Measurements from ENCODE around the gene LALBA. TPM values are rescaled to one million over a fixed set of nuclear protein-coding genes. Genes with fewer than 3 reads are reported as not detected.

The LALBA gene
- total RNA-seq, 1 donor = not detected

DNA sequence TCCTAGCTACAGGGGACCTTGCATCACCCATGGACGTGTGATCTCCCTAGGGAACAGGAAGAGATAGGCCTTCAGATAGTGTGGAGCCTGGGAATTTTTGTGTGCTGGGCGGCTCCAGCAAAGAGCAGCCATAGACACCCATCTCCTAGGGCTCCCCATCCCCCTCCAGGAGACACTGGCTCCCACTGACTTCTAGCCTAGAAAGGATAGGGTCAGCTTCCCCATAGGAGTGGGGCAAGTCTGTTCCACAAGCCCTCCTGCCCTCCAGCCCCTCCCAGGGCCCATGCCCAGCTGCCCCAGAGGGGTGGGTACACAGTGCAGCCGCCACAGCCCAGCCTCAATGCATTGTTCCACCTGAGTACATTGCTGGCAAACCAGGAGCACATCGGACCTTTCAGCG is 16.5 kb upstream of the LALBA start:
- Histone ChIP-seq H3K9me3 (ENCODE audit: low read depth, low read length) (no peaks in the 10 kb centered on the region), H3K4me3 (ENCODE audit: insufficient read depth, low read length) (no peak overlapping the region), H4K20me1 (ENCODE audit: insufficient read depth, low read length) (no peaks in the 10 kb centered on the region), H3K27ac (ENCODE audit: low read depth, low read length) (no peak overlapping the region), H3K4me2 (ENCODE audit: insufficient read depth, low read length) (no peak overlapping the region), H2AFZ (ENCODE audit: low read length) (no peak overlapping the region), H3K4me1 (ENCODE audit: insufficient read depth, low read length) (no peaks in the 10 kb centered on the region), H3K79me2 (ENCODE audit: insufficient read depth, low read length) (no peaks in the 10 kb centered on the region), H3K27me3 (ENCODE audit: insufficient read depth, low read length) (no peaks in the 10 kb centered on the region), H3K36me3 (ENCODE audit: insufficient read depth, low read length) (no peaks in the 10 kb centered on the region)
- TF ChIP-seq, protein P1, sequence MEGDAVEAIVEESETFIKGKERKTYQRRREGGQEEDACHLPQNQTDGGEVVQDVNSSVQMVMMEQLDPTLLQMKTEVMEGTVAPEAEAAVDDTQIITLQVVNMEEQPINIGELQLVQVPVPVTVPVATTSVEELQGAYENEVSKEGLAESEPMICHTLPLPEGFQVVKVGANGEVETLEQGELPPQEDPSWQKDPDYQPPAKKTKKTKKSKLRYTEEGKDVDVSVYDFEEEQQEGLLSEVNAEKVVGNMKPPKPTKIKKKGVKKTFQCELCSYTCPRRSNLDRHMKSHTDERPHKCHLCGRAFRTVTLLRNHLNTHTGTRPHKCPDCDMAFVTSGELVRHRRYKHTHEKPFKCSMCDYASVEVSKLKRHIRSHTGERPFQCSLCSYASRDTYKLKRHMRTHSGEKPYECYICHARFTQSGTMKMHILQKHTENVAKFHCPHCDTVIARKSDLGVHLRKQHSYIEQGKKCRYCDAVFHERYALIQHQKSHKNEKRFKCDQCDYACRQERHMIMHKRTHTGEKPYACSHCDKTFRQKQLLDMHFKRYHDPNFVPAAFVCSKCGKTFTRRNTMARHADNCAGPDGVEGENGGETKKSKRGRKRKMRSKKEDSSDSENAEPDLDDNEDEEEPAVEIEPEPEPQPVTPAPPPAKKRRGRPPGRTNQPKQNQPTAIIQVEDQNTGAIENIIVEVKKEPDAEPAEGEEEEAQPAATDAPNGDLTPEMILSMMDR (IDR thresholded peaks at IDR 0.05; ENCODE audit: extremely low read depth, low read depth, low read length) = no peak
- DNase-seq (ENCODE audit: insufficient read length, low spot score, missing footprints) = no peak

DNA sequence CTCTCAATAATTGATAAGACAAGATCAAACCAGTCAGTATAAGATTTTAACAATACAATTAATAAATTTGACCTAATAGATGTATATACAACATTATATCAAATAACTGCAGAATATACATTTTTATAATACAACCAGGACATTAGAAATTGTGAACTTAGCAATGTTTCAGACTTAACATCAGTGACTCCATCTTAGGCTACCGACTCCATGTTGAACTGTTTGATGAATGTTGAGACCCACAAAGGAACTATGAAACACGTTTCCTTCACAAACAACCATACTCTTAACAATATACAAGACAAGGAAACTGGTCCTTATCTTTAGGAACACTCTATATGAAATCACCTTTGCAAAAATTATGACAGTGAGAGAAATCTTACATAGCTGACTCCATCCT is 13.9 kb upstream of the LALBA start:
- Histone ChIP-seq H3K4me2 (ENCODE audit: insufficient read depth, low read length) (no peak overlapping the region), H3K27me3 (ENCODE audit: insufficient read depth, low read length) (no peaks in the 10 kb centered on the region), H3K4me1 (ENCODE audit: insufficient read depth, low read length) (no peaks in the 10 kb centered on the region), H4K20me1 (ENCODE audit: insufficient read depth, low read length) (no peaks in the 10 kb centered on the region), H3K79me2 (ENCODE audit: insufficient read depth, low read length) (no peaks in the 10 kb centered on the region), H3K36me3 (ENCODE audit: insufficient read depth, low read length) (no peaks in the 10 kb centered on the region), H3K9me3 (ENCODE audit: low read depth, low read length) (no peaks in the 10 kb centered on the region), H3K27ac (ENCODE audit: low read depth, low read length) (no peak overlapping the region), H2AFZ (ENCODE audit: low read length) (no peak overlapping the region), H3K4me3 (ENCODE audit: insufficient read depth, low read length) (no peak overlapping the region)
- DNase-seq (ENCODE audit: insufficient read length, low spot score, missing footprints) = no peak
- TF ChIP-seq, protein P1 (IDR thresholded peaks at IDR 0.05; ENCODE audit: extremely low read depth, low read depth, low read length) = no peak

DNA sequence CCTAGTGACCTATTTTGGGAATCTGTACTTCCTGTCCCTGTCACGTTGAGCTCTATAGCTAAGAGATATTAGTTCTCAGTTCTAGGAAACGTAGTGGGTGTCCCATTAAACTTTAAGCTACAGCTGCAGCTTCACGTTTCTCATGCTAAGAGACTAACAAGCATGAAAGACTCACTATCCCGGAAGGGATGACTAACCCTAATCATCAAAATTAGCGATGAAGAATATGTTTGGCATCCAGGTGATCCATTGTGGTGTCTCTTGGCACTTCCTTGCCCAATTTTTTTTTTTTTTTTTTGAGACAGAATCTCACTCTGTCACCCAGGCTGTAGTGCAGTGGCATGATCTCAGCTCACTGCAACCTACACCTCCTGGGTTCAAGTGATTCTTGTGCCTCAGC is 11.0 kb upstream of the LALBA start:
- Histone ChIP-seq H3K9me3 (ENCODE audit: low read depth, low read length) (no peaks in the 10 kb centered on the region), H3K4me3 (ENCODE audit: insufficient read depth, low read length) (no peak overlapping the region), H3K4me2 (ENCODE audit: insufficient read depth, low read length) (no peak overlapping the region), H3K36me3 (ENCODE audit: insufficient read depth, low read length) (no peaks in the 10 kb centered on the region), H3K79me2 (ENCODE audit: insufficient read depth, low read length) (no peaks in the 10 kb centered on the region), H3K27me3 (ENCODE audit: insufficient read depth, low read length) (no peaks in the 10 kb centered on the region), H3K27ac (ENCODE audit: low read depth, low read length) (no peak overlapping the region), H2AFZ (ENCODE audit: low read length) (no peak overlapping the region), H4K20me1 (ENCODE audit: insufficient read depth, low read length) (no peaks in the 10 kb centered on the region), H3K4me1 (ENCODE audit: insufficient read depth, low read length) (no peaks in the 10 kb centered on the region)
- no peak for DNase-seq (ENCODE audit: insufficient read length, low spot score, missing footprints)
- TF ChIP-seq, protein P1 (IDR thresholded peaks at IDR 0.05; ENCODE audit: extremely low read depth, low read depth, low read length) = no peak

DNA sequence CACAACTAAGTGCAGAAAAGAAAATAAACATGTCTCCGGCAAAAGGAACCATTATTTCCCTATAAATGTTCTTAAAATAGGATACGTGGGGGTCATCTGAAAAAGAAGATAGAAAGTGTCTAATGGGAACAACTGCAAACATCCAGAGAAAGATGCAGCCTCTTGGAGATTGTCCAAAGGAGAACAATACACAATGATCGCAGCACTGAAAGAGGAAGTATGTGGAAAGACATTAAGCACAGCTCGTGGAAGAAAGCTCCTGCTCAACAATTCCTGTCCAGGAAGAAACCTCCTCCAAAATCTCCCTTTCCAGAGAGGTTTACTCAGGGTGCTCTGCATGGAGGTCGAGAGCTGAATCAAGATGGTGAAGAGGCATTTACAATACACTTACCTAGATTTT is 2.5 kb upstream of the LALBA start:
- H3K9me3 ChIP-seq (ENCODE audit: low read depth, low read length) = no peaks in the 10 kb centered on the region
- no peaks in the 10 kb centered on the region for H3K4me1 ChIP-seq (ENCODE audit: insufficient read depth, low read length)
- H3K4me3 ChIP-seq (ENCODE audit: insufficient read depth, low read length) = no peak overlapping the region
- no peak for DNase-seq (ENCODE audit: insufficient read length, low spot score, missing footprints)
- no peak overlapping the region for H3K27ac ChIP-seq (ENCODE audit: low read depth, low read length)
- no peak overlapping the region for H3K4me2 ChIP-seq (ENCODE audit: insufficient read depth, low read length)
- H4K20me1 ChIP-seq (ENCODE audit: insufficient read depth, low read length) = no peaks in the 10 kb centered on the region
- no peaks in the 10 kb centered on the region for H3K27me3 ChIP-seq (ENCODE audit: insufficient read depth, low read length)
- H3K79me2 ChIP-seq (ENCODE audit: insufficient read depth, low read length) = no peaks in the 10 kb centered on the region
- TF ChIP-seq, protein P1 (IDR thresholded peaks at IDR 0.05; ENCODE audit: extremely low read depth, low read depth, low read length) = no peak
- H3K36me3 ChIP-seq (ENCODE audit: insufficient read depth, low read length) = no peaks in the 10 kb centered on the region
- H2AFZ ChIP-seq (ENCODE audit: low read length) = no peak overlapping the region
